ENCODE data around the gene MAP4K5. TPM values are rescaled to one million over a fixed set of nuclear protein-coding genes. Genes with fewer than 3 reads are reported as not detected.

MAP4K5 gene
- polyA plus RNA-seq, 1 donor (not counting 4 experiments of a cell fraction or from before 2014, with no cell fraction given), result 25.8 TPM

DNA sequence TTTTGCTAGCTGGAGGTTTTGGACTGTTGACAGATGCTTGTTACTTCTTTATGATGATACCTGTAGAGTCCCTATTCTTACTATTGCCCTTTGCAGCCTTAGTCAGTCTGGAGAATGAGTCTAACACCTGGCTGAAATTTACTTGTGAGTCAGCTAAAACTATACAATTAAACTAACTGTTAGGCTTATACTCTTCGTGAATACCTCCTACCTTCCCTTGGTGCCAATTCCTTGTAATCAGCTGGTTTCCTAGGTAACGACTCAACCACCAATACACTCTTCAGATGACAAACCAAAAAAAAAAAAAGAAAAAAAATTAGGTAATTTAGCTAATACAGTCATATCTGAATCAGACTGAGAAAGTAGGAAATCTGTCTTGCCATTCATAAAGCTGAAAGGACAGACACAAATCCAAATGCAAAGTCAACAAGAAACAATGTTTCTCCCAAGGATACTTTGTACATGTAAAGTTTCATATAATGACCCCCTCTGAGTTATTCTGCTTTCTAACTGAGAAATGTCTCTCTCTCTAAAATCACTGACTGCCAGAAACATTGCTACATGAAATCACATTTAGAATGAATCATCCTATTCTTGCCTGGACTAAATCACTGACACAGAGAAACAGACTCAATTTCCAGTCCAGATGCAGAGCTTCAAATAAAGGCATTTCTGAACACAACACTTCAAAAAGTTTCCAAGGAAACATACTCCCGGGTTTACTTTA lies 79.2 kb downstream of the MAP4K5 start:
- H4K20me1 ChIP-seq (ENCODE audit: control insufficient read depth, extremely low read depth, insufficient read depth, low read length), result no peaks in the 10 kb centered on the region
- no peaks in the 10 kb centered on the region for H3K79me2 ChIP-seq (ENCODE audit: control insufficient read depth, insufficient read depth, low read length)
- H3K4me1 ChIP-seq (ENCODE audit: control insufficient read depth, extremely low read depth, insufficient read depth, low read length), result peaks cover 19% of the 10 kb centered on the region
- peak overlapping the region; percentile 43 for H2AFZ ChIP-seq (ENCODE audit: control insufficient read depth, low read length)
- H3K27ac ChIP-seq (ENCODE audit: control insufficient read depth, insufficient read depth, low read length), result peak overlapping the region; percentile 97
- peak overlapping the region; percentile 55 for H3K4me2 ChIP-seq (ENCODE audit: control insufficient read depth, extremely low read depth, insufficient read depth, low read depth, low read length)
- no peaks in the 10 kb centered on the region for H3K9me3 ChIP-seq (ENCODE audit: control insufficient read depth, low read depth, low read length)
- peak; percentile 85 for FAIRE-seq
- TF ChIP-seq CTCF (optimal IDR thresholded peaks at IDR 0.05 in 1 of 3, IDR thresholded peaks at IDR 0.05 in 1 of 3, conservative IDR thresholded peaks at IDR 0.05 in 1 of 3; ENCODE audit: extremely low read depth in 1 of 3, insufficient read depth in 2 of 3, low read length in 3 of 3) (no peak), EZH2 (IDR thresholded peaks at IDR 0.05; ENCODE audit: low read length) (no peak)
- H3K27me3 ChIP-seq (ENCODE audit: control insufficient read depth, extremely low read depth, insufficient read depth, low read length), result no peaks in the 10 kb centered on the region
- H3K9me1 ChIP-seq (ENCODE audit: control insufficient read depth, extremely low read depth, insufficient read depth, low read length), result peaks cover 3% of the 10 kb centered on the region
- peak; percentile 80 for DNase-seq (ENCODE audit: low read depth, low spot score)
- dilution Hi-C loops (cut with MboI; ENCODE audit: extremely low pct_ligation_motif_present, low sequenced_read_pairs), result no loop called here
- H3K36me3 ChIP-seq (ENCODE audit: control insufficient read depth in 2 of 2, extremely low read depth in 1 of 2, insufficient read depth in 2 of 2, low read length in 2 of 2), result peaks cover 6 to 15% of the 10 kb centered on the region in 2 experiments
- peak overlapping the region; percentile 68 for H3K9ac ChIP-seq (ENCODE audit: control insufficient read depth, extremely low read depth, insufficient read depth, low read length)
- H3K4me3 ChIP-seq (ENCODE audit: control insufficient read depth in 2 of 3, extremely low read depth in 1 of 3, insufficient read depth in 2 of 3, low read depth in 1 of 3, low read length in 3 of 3), result no peak overlapping the region

GRCh38 chr14:50452296-50452695 lies 80.1 kb downstream of the MAP4K5 start:
- peaks cover 6 to 13% of the 10 kb centered on the region in 2 experiments for H3K36me3 ChIP-seq (ENCODE audit: control insufficient read depth in 2 of 2, extremely low read depth in 1 of 2, insufficient read depth in 2 of 2, low read length in 2 of 2)
- FAIRE-seq (no peak), DNase-seq (ENCODE audit: low read depth, low spot score) (no peak)
- H3K27ac ChIP-seq (ENCODE audit: control insufficient read depth, insufficient read depth, low read length), result peak overlapping the region; percentile 97
- no peaks in the 10 kb centered on the region for H3K27me3 ChIP-seq (ENCODE audit: control insufficient read depth, extremely low read depth, insufficient read depth, low read length)
- H3K9me1 ChIP-seq (ENCODE audit: control insufficient read depth, extremely low read depth, insufficient read depth, low read length), result peaks cover 3% of the 10 kb centered on the region
- TF ChIP-seq CTCF (optimal IDR thresholded peaks at IDR 0.05 in 1 of 3, IDR thresholded peaks at IDR 0.05 in 1 of 3, conservative IDR thresholded peaks at IDR 0.05 in 1 of 3; ENCODE audit: extremely low read depth in 1 of 3, insufficient read depth in 2 of 3, low read length in 3 of 3) (no peak), EZH2 (IDR thresholded peaks at IDR 0.05; ENCODE audit: low read length) (no peak)
- H2AFZ ChIP-seq (ENCODE audit: control insufficient read depth, low read length), result no peak overlapping the region
- peaks cover 25% of the 10 kb centered on the region for H3K4me1 ChIP-seq (ENCODE audit: control insufficient read depth, extremely low read depth, insufficient read depth, low read length)
- H4K20me1 ChIP-seq (ENCODE audit: control insufficient read depth, extremely low read depth, insufficient read depth, low read length), result no peaks in the 10 kb centered on the region
- peak overlapping the region; percentile 53 for H3K4me2 ChIP-seq (ENCODE audit: control insufficient read depth, extremely low read depth, insufficient read depth, low read depth, low read length)
- no peak overlapping the region for H3K4me3 ChIP-seq (ENCODE audit: control insufficient read depth in 2 of 3, extremely low read depth in 1 of 3, insufficient read depth in 2 of 3, low read depth in 1 of 3, low read length in 3 of 3)
- H3K79me2 ChIP-seq (ENCODE audit: control insufficient read depth, insufficient read depth, low read length), result no peaks in the 10 kb centered on the region
- peak overlapping the region; percentile 30 for H3K9ac ChIP-seq (ENCODE audit: control insufficient read depth, extremely low read depth, insufficient read depth, low read length)
- H3K9me3 ChIP-seq (ENCODE audit: control insufficient read depth, low read depth, low read length), result no peaks in the 10 kb centered on the region
- dilution Hi-C loops (cut with MboI; ENCODE audit: extremely low pct_ligation_motif_present, low sequenced_read_pairs), result no loop called here

Data from keratinocyte (primary cell).